ENCODE results near the gene PNMA1. TPM values are rescaled to one million over a fixed set of nuclear protein-coding genes. Genes with fewer than 3 reads are reported as not detected.
A peak's percentile ranks its signal among the peaks of the same experiment; 100 is the strongest.

PNMA1 gene
- total and polyA plus RNA-seq, 9 of the 15 experiments (the other 6 are each of a cell fraction or from before 2014, with no cell fraction given) = 1.7 to 26.4 (median 8.7) TPM

- TF ChIP-seq HMGXB4 (CRISPR knock-in tag; IDR thresholded peaks at IDR 0.05) (no peak), CGGBP1 (CRISPR knock-in tag; IDR thresholded peaks at IDR 0.05) (no peak), CHD7 (IDR thresholded peaks at IDR 0.05; ENCODE audit: low read depth, low read length) (no peak), NRF1 (conservative IDR thresholded peaks at IDR 0.05 in 1 of 2, IDR thresholded peaks at IDR 0.05 in 1 of 2) (0 out of 4 replicates have a peak, but pooled peaks have one; percentile 19 to 30), MYC (IDR thresholded peaks at IDR 0.05; ENCODE audit: low read depth, low read length) (peak; percentile 47; the same call in 1 of the 2 replicates), MYC (CRISPR knock-in tag; IDR thresholded peaks at IDR 0.05; ENCODE audit: borderline replicate concordance, low read depth) (no peak), ATF6 (CRISPR knock-in tag; IDR thresholded peaks at IDR 0.05) (no peak), NCOR1 (IDR thresholded peaks at IDR 0.05) (peak; percentile 88), NFYB (IDR thresholded peaks at IDR 0.05; ENCODE audit: extremely low read depth, insufficient read length) (no peak), MAZ (CRISPR knock-in tag; conservative IDR thresholded peaks at IDR 0.05 in 1 of 2, IDR thresholded peaks at IDR 0.05 in 1 of 2) (peak; percentile 56 to 94; a peak in 3 of 4 replicates), TAF9B (IDR thresholded peaks at IDR 0.05; ENCODE audit: partially characterized antibody) (no peak)
Measured at GRCh38 chr14:73741386-73741875, 27.2 kb upstream of the PNMA1 start (continued).
